Effector memory CD4-positive, alpha-beta T cell (primary cell): ENCODE results near the gene HECW1.

Experiments
- DNase-seq, 3 donors: peaks; one replicate each; pipeline ENCODE4 v3.0.0-alpha.2; 2020
- H3K27ac ChIP-seq: 2 replicates; pipeline ENCODE4 v1.7.0; 2013; ENCODE audit warnings: mild to moderate bottlenecking, low read length, moderate library complexity; ENCODE audit not compliant: insufficient read depth, poor library complexity, severe bottlenecking
- H3K27me3 ChIP-seq: replicated peaks from 2 replicates; pipeline ENCODE4 v1.7.0; 2013; ENCODE audit warnings: mild to moderate bottlenecking, low read length; ENCODE audit not compliant: insufficient read depth, control insufficient read depth, poor library complexity, severe bottlenecking
- H3K36me3 ChIP-seq: 2 replicates; pipeline ENCODE4 v1.7.0; 2013; ENCODE audit warnings: mild to moderate bottlenecking, low read length, moderate library complexity; ENCODE audit not compliant: control insufficient read depth, insufficient read depth
- H3K4me1 ChIP-seq: 2 replicates; pipeline ENCODE4 v1.7.0; 2013; ENCODE audit warnings: low read length, mild to moderate bottlenecking; ENCODE audit not compliant: control insufficient read depth, insufficient read depth, poor library complexity, severe bottlenecking
- H3K4me3 ChIP-seq: 2 replicates; pipeline ENCODE4 v1.7.0; 2013; ENCODE audit warnings: low read length, low read depth, mild to moderate bottlenecking; ENCODE audit not compliant: insufficient read depth, poor library complexity, severe bottlenecking
- H3K9me3 ChIP-seq: 2 replicates; pipeline ENCODE4 v1.7.0; 2013; ENCODE audit warnings: mild to moderate bottlenecking, low read length, moderate library complexity; ENCODE audit not compliant: control insufficient read depth

The HECW1 gene

GRCh38 chr7:43489257-43489656, 376.8 kb downstream of the HECW1 start:
- Histone ChIP-seq H3K4me3 (no peak overlapping the region), H3K9me3 (no peaks in the 10 kb centered on the region), H3K36me3 (no peaks in the 10 kb centered on the region), H3K27me3 (no peaks in the 10 kb centered on the region), H3K4me1 (no peaks in the 10 kb centered on the region), H3K27ac (no peak overlapping the region)
- DNase-seq: no peak

DNA sequence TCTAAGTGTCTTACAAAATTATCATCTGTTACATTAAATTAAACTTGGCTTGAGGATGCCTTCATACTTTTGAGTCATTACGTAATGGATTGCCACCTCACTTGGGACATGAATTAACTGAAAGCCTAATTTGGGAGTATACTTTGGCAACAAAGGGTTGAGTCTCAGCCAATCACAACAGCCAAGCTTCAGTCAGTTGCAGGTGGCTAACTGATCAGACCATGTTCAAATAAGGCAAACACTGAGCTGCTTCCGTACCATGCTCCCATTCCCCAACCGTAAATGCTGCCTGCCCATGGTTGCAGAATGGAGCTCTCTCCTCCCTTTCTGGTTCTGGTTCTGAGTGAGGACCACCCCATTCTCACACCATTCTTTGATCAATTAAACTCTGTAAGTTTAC, 377.6 kb downstream of the HECW1 start:
- Histone ChIP-seq H3K4me3 (no peak overlapping the region), H3K4me1 (no peaks in the 10 kb centered on the region), H3K27ac (no peak overlapping the region), H3K9me3 (no peaks in the 10 kb centered on the region), H3K36me3 (no peaks in the 10 kb centered on the region), H3K27me3 (no peaks in the 10 kb centered on the region)
- no peak for DNase-seq

GRCh38 chr7:43491123-43491522, 378.7 kb downstream of the HECW1 start:
- Histone ChIP-seq H3K27me3 (no peaks in the 10 kb centered on the region), H3K4me3 (no peak overlapping the region), H3K27ac (no peak overlapping the region), H3K36me3 (no peaks in the 10 kb centered on the region), H3K9me3 (no peaks in the 10 kb centered on the region), H3K4me1 (no peaks in the 10 kb centered on the region)
- no peak for DNase-seq

- Histone ChIP-seq H3K27ac (no peak overlapping the region), H3K9me3 (no peaks in the 10 kb centered on the region), H3K27me3 (no peaks in the 10 kb centered on the region), H3K36me3 (no peaks in the 10 kb centered on the region), H3K4me1 (no peaks in the 10 kb centered on the region), H3K4me3 (no peak overlapping the region)
- no peak for DNase-seq
Measured at GRCh38 chr7:43491984-43492383, 379.5 kb downstream of the HECW1 start.

- Histone ChIP-seq H3K4me1 (no peaks in the 10 kb centered on the region), H3K27me3 (no peaks in the 10 kb centered on the region), H3K36me3 (no peaks in the 10 kb centered on the region), H3K4me3 (no peak overlapping the region), H3K9me3 (no peaks in the 10 kb centered on the region), H3K27ac (no peak overlapping the region)
- DNase-seq: no peak
Measured at GRCh38 chr7:43492896-43493295, 380.4 kb downstream of the HECW1 start.

DNA sequence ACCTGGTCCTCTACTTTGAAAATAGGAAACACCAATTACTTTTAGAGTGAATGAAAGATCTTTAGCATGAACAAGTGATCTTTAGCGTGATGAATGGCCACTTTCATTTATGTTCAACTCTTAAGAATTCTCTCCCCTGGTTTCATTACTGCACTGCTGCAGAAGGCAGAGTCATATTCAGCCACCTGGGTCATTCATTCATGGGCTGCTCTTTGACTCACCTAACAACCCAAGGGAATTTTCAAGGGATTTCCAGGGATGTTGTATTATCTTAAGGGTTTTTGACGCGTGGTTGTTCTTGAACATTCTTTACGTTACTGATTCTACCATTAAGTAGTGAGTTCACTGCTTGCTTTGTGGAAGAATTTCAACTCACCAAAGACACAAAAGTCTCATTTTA, 383.1 kb downstream of the HECW1 start:
- H3K27ac ChIP-seq: no peak overlapping the region
- H3K27me3 ChIP-seq: no peaks in the 10 kb centered on the region
- H3K4me1 ChIP-seq: no peaks in the 10 kb centered on the region
- no peaks in the 10 kb centered on the region for H3K36me3 ChIP-seq
- DNase-seq: no peak
- no peaks in the 10 kb centered on the region for H3K9me3 ChIP-seq
- no peak overlapping the region for H3K4me3 ChIP-seq

- no peaks in the 10 kb centered on the region for H3K4me1 ChIP-seq
Measured at GRCh38 chr7:43496596-43496995, 384.1 kb downstream of the HECW1 start.

GRCh38 chr7:43501870-43502269, 389.4 kb downstream of the HECW1 start:
- no peak overlapping the region for H3K4me3 ChIP-seq
- no peak for DNase-seq
- H3K4me1 ChIP-seq: no peaks in the 10 kb centered on the region
- no peaks in the 10 kb centered on the region for H3K27me3 ChIP-seq
- no peaks in the 10 kb centered on the region for H3K9me3 ChIP-seq
- no peak overlapping the region for H3K27ac ChIP-seq
- H3K36me3 ChIP-seq: no peaks in the 10 kb centered on the region

More at GRCh38 chr7:43496596-43496995, 384.1 kb downstream of the HECW1 start:
- H3K9me3 ChIP-seq: no peaks in the 10 kb centered on the region
- H3K36me3 ChIP-seq: no peaks in the 10 kb centered on the region
- DNase-seq: no peak
- no peak overlapping the region for H3K4me3 ChIP-seq
- no peaks in the 10 kb centered on the region for H3K27me3 ChIP-seq
- no peak overlapping the region for H3K27ac ChIP-seq

- no peaks in the 10 kb centered on the region for H3K36me3 ChIP-seq
- H3K4me1 ChIP-seq: no peaks in the 10 kb centered on the region
- no peak for DNase-seq
- H3K27me3 ChIP-seq: no peaks in the 10 kb centered on the region
- H3K27ac ChIP-seq: no peak overlapping the region
- no peak overlapping the region for H3K4me3 ChIP-seq
- H3K9me3 ChIP-seq: no peaks in the 10 kb centered on the region
Measured at GRCh38 chr7:43502941-43503340, 390.5 kb downstream of the HECW1 start.

DNA sequence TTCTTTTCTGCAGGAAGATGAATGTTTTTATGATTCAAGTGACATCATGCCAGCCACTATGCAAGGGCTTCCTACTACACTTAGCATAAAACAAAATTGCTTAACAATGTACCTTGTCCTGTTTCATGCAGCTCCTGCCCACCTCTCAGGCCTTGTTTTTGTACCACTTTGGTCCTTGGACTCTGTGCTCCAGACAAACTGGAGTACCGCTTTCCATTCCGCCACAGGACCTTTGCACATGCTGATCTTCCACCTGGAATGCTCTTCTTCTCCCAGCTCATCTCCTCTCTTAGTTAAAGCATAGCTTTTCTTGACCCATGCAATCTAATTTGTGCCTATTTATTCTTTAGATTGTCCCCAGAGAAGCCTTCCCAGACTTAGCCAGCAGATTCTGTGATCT, 393.0 kb downstream of the HECW1 start:
- Histone ChIP-seq H3K4me1 (no peaks in the 10 kb centered on the region), H3K36me3 (no peaks in the 10 kb centered on the region)

GRCh38 chr7:43506460-43506859, 394.0 kb downstream of the HECW1 start:
- Histone ChIP-seq H3K4me3 (no peak overlapping the region), H3K27ac (no peak overlapping the region), H3K27me3 (no peaks in the 10 kb centered on the region), H3K36me3 (no peaks in the 10 kb centered on the region), H3K9me3 (no peaks in the 10 kb centered on the region), H3K4me1 (no peaks in the 10 kb centered on the region)
- no peak for DNase-seq

More for the DNA sequence above, 393.0 kb downstream of the HECW1 start:
- no peak overlapping the region for H3K4me3 ChIP-seq
- DNase-seq: no peak
- no peaks in the 10 kb centered on the region for H3K27me3 ChIP-seq
- no peak overlapping the region for H3K27ac ChIP-seq
- H3K9me3 ChIP-seq: no peaks in the 10 kb centered on the region
